Measurements from ENCODE around the gene ADAP1.

The ADAP1 gene

GRCh38 chr7:853366-854117 lies 100.9 kb downstream of the ADAP1 start:
- no peak for DNase-seq

GRCh38 chr7:851204-851603 lies 103.3 kb downstream of the ADAP1 start:
- no peak for DNase-seq

GRCh38 chr7:849781-850180 lies 104.7 kb downstream of the ADAP1 start:
- DNase-seq = no peak

- DNase-seq = no peak
These were observed 105.3 kb downstream of the ADAP1 start for GRCh38 chr7:849145-849544.

All from OCI-M1 (cell line).